MM.1S (cell line): Measurements from ENCODE around the gene IQGAP2.

ENCODE experiments used
- DNase-seq: peaks from one replicate; pipeline ENCODE4 v3.0.0-alpha.2; 2015
- H2AFZ ChIP-seq: fragments of 300-600 bp; sonication (generic); 2 replicates; pipeline ENCODE4 v1.6.0; 2016; ENCODE audit warnings: antibody characterized with exemption, low read length
- H3F3A ChIP-seq: fragments of 300-600 bp; sonication (generic); 2 replicates; pipeline ENCODE4 v1.6.1; 2016; ENCODE audit warnings: mild to moderate bottlenecking, antibody characterized with exemption, low read length, moderate library complexity, mixed read lengths; ENCODE audit not compliant: insufficient read depth
- H3K27ac ChIP-seq: fragments of 300-600 bp; sonication (generic); 2 replicates; pipeline ENCODE4 v1.5.1; 2016; ENCODE audit warnings: mild to moderate bottlenecking, low read length
- H3K27me3 ChIP-seq: fragments of 300-600 bp; sonication (generic); replicated peaks from 2 replicates; pipeline ENCODE4 v1.6.0; 2016; ENCODE audit warnings: low read length; ENCODE audit not compliant: insufficient read depth
- H3K36me3 ChIP-seq: fragments of 300-600 bp; sonication (generic); replicated peaks from 2 replicates; pipeline ENCODE4 v1.6.1; 2016; ENCODE audit warnings: mild to moderate bottlenecking, low read length, mixed read lengths; ENCODE audit not compliant: insufficient read depth
- H3K4me1 ChIP-seq: fragments of 300-600 bp; sonication (generic); 2 replicates; pipeline ENCODE4 v1.6.1; 2016; ENCODE audit warnings: low read length, mixed read lengths
- H3K4me2 ChIP-seq: fragments of 300-600 bp; sonication (generic); 2 replicates; pipeline ENCODE4 v1.6.0; 2016; ENCODE audit warnings: low read depth, low read length
- H3K4me3 ChIP-seq: fragments of 300-600 bp; sonication (generic); 2 replicates; pipeline ENCODE4 v1.5.1; 2016; ENCODE audit warnings: low read length, mixed read lengths
- H3K79me2 ChIP-seq: fragments of 300-600 bp; sonication (generic); 2 replicates; pipeline ENCODE4 v1.6.1; 2016; ENCODE audit warnings: mixed run types, low read length, mixed read lengths
- H3K9ac ChIP-seq: fragments of 300-600 bp; sonication (generic); 2 replicates; pipeline ENCODE4 v1.6.1; 2016; ENCODE audit warnings: low read length, mixed read lengths
- H3K9me2 ChIP-seq: fragments of 300-600 bp; sonication (generic); replicated peaks from 2 replicates; pipeline ENCODE4 v1.6.1; 2016; ENCODE audit warnings: mild to moderate bottlenecking, low read length, mixed read lengths; ENCODE audit not compliant: insufficient read depth
- H3K9me3 ChIP-seq: fragments of 300-600 bp; sonication (generic); replicated peaks from 2 replicates; pipeline ENCODE4 v1.6.1; 2016; ENCODE audit warnings: mild to moderate bottlenecking, low read length, mixed read lengths; ENCODE audit not compliant: insufficient read depth
- H4K20me1 ChIP-seq: fragments of 300-600 bp; sonication (generic); 2 replicates; pipeline ENCODE4 v1.6.1; 2016; ENCODE audit warnings: mild to moderate bottlenecking, low read length, moderate library complexity, mixed read lengths; ENCODE audit not compliant: insufficient read depth
- EZH2 ChIP-seq: fragments of 300-600 bp; sonication (generic); optimal IDR thresholded peaks from 2 replicates; pipeline ENCODE3; 2017; ENCODE audit warnings: low read depth, mild to moderate bottlenecking, antibody characterized with exemption, low read length, mixed read lengths
- EZH2phosphoT487 ChIP-seq: fragments of 300-600 bp; sonication (generic); IDR thresholded peaks from 2 replicates; pipeline ENCODE4 v1.6.1; 2018; ENCODE audit warnings: antibody characterized with exemption, low read length
- TF ChIP-seq, protein P1 (sequence below): fragments of 300-600 bp; sonication (generic); IDR thresholded peaks from 2 replicates; pipeline ENCODE4 v1.5.1; 2016; ENCODE audit warnings: antibody characterized with exemption, low read length, mixed read lengths

The IQGAP2 gene

DNA sequence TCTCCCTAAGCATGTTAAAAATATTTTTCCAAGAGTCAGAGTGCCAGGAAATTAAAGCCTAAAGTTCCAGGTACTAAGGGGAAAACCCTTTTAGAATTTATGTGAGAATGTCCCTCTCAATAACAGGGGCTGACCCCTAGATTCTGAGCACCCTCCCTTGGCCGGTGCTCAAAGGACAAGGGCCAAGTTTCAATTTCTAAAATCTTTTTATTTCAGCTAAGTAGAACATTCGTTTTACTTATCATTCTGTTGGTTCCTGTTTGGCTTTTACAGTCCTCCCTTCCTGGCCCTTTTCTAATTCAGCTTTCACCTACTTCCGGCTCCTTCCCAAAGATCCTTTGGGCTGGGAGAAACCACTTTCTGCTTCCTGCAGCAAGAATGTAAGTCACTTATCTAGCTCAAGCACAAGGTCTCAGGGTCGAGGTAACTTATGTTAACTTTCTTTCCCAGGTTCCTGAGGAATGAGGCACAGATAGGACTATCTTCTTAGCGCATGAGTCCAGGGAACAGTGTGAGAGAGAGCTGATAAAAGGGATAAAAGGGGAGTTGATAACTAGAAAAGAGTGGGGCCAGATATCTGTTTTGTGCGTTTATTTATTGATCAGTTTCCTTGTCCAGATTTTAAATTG is 254.7 kb downstream of the IQGAP2 start:
- no peak overlapping the region for H3K4me2 ChIP-seq
- no peaks in the 10 kb centered on the region for H3K9me3 ChIP-seq
- no peak overlapping the region for H3K4me3 ChIP-seq
- no peak overlapping the region for H3K27ac ChIP-seq
- H3K27me3 ChIP-seq = no peaks in the 10 kb centered on the region
- no peaks in the 10 kb centered on the region for H3K9me2 ChIP-seq
- no peaks in the 10 kb centered on the region; the same call in none of the 2 replicates for H3K36me3 ChIP-seq
- DNase-seq = no peak
- no peaks in the 10 kb centered on the region for H4K20me1 ChIP-seq
- H2AFZ ChIP-seq = no peak overlapping the region
- H3K9ac ChIP-seq = no peak overlapping the region
- no peaks in the 10 kb centered on the region for H3K79me2 ChIP-seq
- TF ChIP-seq, protein P1, sequence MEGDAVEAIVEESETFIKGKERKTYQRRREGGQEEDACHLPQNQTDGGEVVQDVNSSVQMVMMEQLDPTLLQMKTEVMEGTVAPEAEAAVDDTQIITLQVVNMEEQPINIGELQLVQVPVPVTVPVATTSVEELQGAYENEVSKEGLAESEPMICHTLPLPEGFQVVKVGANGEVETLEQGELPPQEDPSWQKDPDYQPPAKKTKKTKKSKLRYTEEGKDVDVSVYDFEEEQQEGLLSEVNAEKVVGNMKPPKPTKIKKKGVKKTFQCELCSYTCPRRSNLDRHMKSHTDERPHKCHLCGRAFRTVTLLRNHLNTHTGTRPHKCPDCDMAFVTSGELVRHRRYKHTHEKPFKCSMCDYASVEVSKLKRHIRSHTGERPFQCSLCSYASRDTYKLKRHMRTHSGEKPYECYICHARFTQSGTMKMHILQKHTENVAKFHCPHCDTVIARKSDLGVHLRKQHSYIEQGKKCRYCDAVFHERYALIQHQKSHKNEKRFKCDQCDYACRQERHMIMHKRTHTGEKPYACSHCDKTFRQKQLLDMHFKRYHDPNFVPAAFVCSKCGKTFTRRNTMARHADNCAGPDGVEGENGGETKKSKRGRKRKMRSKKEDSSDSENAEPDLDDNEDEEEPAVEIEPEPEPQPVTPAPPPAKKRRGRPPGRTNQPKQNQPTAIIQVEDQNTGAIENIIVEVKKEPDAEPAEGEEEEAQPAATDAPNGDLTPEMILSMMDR = no peak
- no peak for TF ChIP-seq EZH2
- TF ChIP-seq EZH2phosphoT487 = no peak
- H3F3A ChIP-seq = no peaks in the 10 kb centered on the region
- H3K4me1 ChIP-seq = no peaks in the 10 kb centered on the region

DNA sequence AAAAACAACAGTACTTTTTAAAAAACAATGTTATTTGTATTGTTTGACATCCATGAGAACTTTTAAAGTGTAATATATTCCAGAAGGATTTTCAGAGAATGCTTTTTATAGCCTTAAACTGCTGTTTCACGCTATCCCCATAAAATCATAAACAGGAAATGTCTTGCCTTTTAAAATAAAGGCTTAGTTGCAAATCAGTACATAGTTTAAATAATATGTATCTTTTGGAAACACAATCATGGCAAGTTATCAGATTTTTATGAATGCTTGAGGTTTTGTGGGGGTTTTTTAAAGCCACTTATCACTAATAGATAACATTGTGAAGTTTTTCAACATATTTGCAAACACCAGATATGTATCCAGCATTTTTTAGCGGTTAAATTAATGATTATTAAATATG is 257.3 kb downstream of the IQGAP2 start:
- Histone ChIP-seq H3K4me1 (no peaks in the 10 kb centered on the region), H3K4me2 (no peak overlapping the region), H4K20me1 (no peaks in the 10 kb centered on the region), H3K79me2 (no peaks in the 10 kb centered on the region), H3K27ac (no peak overlapping the region), H3K9me2 (no peaks in the 10 kb centered on the region), H3K4me3 (no peak overlapping the region), H3K27me3 (no peaks in the 10 kb centered on the region), H3K36me3 (no peaks in the 10 kb centered on the region; the same call in 1 of the 2 replicates), H3K9ac (no peak overlapping the region), H3F3A (no peaks in the 10 kb centered on the region), H2AFZ (no peak overlapping the region), H3K9me3 (no peaks in the 10 kb centered on the region)
- DNase-seq = no peak
- no peak for TF ChIP-seq EZH2
- TF ChIP-seq, protein P1 = no peak
- TF ChIP-seq EZH2phosphoT487 = no peak

DNA sequence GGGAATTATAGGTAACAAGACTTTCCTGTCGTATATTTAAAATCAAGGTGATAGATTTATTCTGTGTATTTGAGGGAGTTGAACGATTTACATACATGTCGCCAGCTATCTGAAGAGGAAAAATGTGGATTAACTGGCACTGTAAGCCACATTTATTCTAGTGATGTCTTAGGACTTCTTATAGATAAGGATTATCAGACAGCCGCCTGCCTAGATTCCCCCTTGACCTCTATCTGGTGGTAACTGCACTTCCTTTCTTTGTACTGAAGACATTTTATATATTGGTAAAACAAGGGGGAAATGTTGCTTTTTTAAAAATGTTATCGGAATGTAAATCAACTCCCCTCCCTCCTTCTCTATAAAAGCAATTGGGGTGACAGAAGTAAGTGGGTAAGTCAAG is 259.4 kb downstream of the IQGAP2 start:
- Histone ChIP-seq H3K4me1 (no peaks in the 10 kb centered on the region), H3K27me3 (no peaks in the 10 kb centered on the region), H3F3A (no peaks in the 10 kb centered on the region), H2AFZ (no peak overlapping the region), H3K9me2 (no peaks in the 10 kb centered on the region), H3K36me3 (no peaks in the 10 kb centered on the region; the same call in 1 of the 2 replicates), H3K9ac (no peak overlapping the region), H3K9me3 (no peaks in the 10 kb centered on the region), H3K4me3 (no peak overlapping the region), H3K4me2 (no peak overlapping the region), H3K27ac (no peak overlapping the region), H3K79me2 (no peaks in the 10 kb centered on the region), H4K20me1 (no peaks in the 10 kb centered on the region)
- TF ChIP-seq, protein P1 = no peak
- no peak for TF ChIP-seq EZH2phosphoT487
- TF ChIP-seq EZH2 = no peak
- no peak for DNase-seq
